Inferior parietal cortex (tissue), 1 donor: ENCODE results near the gene RAB11FIP2.

Experiments
- DNase-seq: peaks from one replicate; pipeline ENCODE4 v3.0.0-alpha.2; 2016; ENCODE audit errors: extremely low spot score

Gene RAB11FIP2

GRCh38 chr10:117980755-117981702 is 65.7 kb downstream of the RAB11FIP2 start:
- DNase-seq: no peak

GRCh38 chr10:117980216-117980615 is 66.5 kb downstream of the RAB11FIP2 start:
- DNase-seq: no peak

- no peak for DNase-seq
Measured at GRCh38 chr10:117972168-117972837, 74.4 kb downstream of the RAB11FIP2 start.

GRCh38 chr10:117970962-117971361 is 75.8 kb downstream of the RAB11FIP2 start:
- DNase-seq: no peak

- no peak for DNase-seq
Measured at GRCh38 chr10:117969592-117969991, 77.1 kb downstream of the RAB11FIP2 start.

- no peak for DNase-seq
Measured at GRCh38 chr10:117968354-117969182, 78.2 kb downstream of the RAB11FIP2 start.

- DNase-seq: no peak
Measured at GRCh38 chr10:117967149-117967650, 79.5 kb downstream of the RAB11FIP2 start.

GRCh38 chr10:117965984-117966383 is 80.8 kb downstream of the RAB11FIP2 start:
- no peak for DNase-seq

GRCh38 chr10:117964536-117964935 is 82.2 kb downstream of the RAB11FIP2 start:
- no peak for DNase-seq

GRCh38 chr10:117960345-117960935 is 86.3 kb downstream of the RAB11FIP2 start:
- DNase-seq: no peak

- DNase-seq: no peak
Measured at GRCh38 chr10:117956972-117957371, 89.8 kb downstream of the RAB11FIP2 start.

GRCh38 chr10:117955176-117955575 is 91.6 kb downstream of the RAB11FIP2 start:
- no peak for DNase-seq
